PC-3 (cell line): ENCODE measurements around the gene MSMO1. TPM values are rescaled to one million over a fixed set of nuclear protein-coding genes. Genes with fewer than 3 reads are reported as not detected.

Source experiments
- ATAC-seq: fragments of 200-7000 bp; cut with Tn5 transposase; 2 replicates; pipeline ENCODE4 v1.9.1; 2020; ENCODE audit warnings: mild to moderate bottlenecking, moderate library complexity
- BruUV-seq: library from RNA; stranded (reverse); fragments of 400-500 nt; replicated peaks from 2 replicates; lab custom pipeline; 2021; lab: Mats Ljungman, UMichigan
- CTCF ChIA-PET: fragments of 300-600 bp; sonication (Branson Sonifier 250); formaldehyde crosslinking; loops from one replicate; lab custom pipeline; 2022; ENCODE audit warnings: antibody characterized with exemption; lab: Charles Lee
- POLR2A ChIA-PET: fragments of 300-600 bp; sonication (Branson Sonifier 250); formaldehyde crosslinking; loops from one replicate; lab custom pipeline; 2022; ENCODE audit warnings: antibody characterized with exemption; ENCODE audit not compliant: unreplicated experiment; lab: Charles Lee
- DNase-seq: peaks from one replicate; pipeline ENCODE4 v3.0.0-alpha.2; 2015
- H2AFZ ChIP-seq: fragments of 300-600 bp; sonication (generic); 2 replicates; pipeline ENCODE4 v1.6.0; 2016; ENCODE audit warnings: antibody characterized with exemption, low read length
- H3F3A ChIP-seq: fragments of 300-600 bp; sonication (generic); one replicate; pipeline ENCODE4 v1.6.0; 2017; ENCODE audit warnings: antibody characterized with exemption, low read length, control low read depth, mild to moderate bottlenecking; ENCODE audit not compliant: unreplicated experiment
- H3K27ac ChIP-seq: fragments of 300-600 bp; sonication (generic); 2 replicates; pipeline ENCODE4 v1.5.1; 2016; ENCODE audit warnings: mild to moderate bottlenecking, low read length
- H3K27me3 ChIP-seq: fragments of 300-600 bp; sonication (generic); 2 replicates; pipeline ENCODE4 v1.6.1; 2016; ENCODE audit warnings: low read length, mixed read lengths
- H3K36me3 ChIP-seq: fragments of 300-600 bp; sonication (generic); 2 replicates; pipeline ENCODE4 v1.6.1; 2016; ENCODE audit warnings: low read depth, mixed run types, low read length, mixed read lengths
- H3K4me1 ChIP-seq: fragments of 300-600 bp; sonication (generic); 2 replicates; pipeline ENCODE4 v1.5.1; 2016; ENCODE audit warnings: low read length; ENCODE audit not compliant: insufficient read depth
- H3K4me2 ChIP-seq: fragments of 300-600 bp; sonication (generic); 2 replicates; pipeline ENCODE4 v1.6.0; 2016; ENCODE audit warnings: low read length
- H3K4me3 ChIP-seq: fragments of 300-600 bp; sonication (generic); 2 replicates; pipeline ENCODE4 v1.5.1; 2016; ENCODE audit warnings: mild to moderate bottlenecking, low read length, mixed read lengths
- H3K79me2 ChIP-seq: fragments of 300-600 bp; sonication (generic); 2 replicates; pipeline ENCODE4 v1.6.1; 2017; ENCODE audit warnings: low read length, mixed read lengths
- H3K9ac ChIP-seq: fragments of 300-600 bp; sonication (generic); 2 replicates; pipeline ENCODE4 v1.6.0; 2016; ENCODE audit warnings: mild to moderate bottlenecking, low read length
- H3K9me2 ChIP-seq: fragments of 300-600 bp; sonication (generic); replicated peaks from 2 replicates; pipeline ENCODE4 v1.6.1; 2016; ENCODE audit warnings: mixed run types, low read length, mixed read lengths
- H3K9me3 ChIP-seq: fragments of 300-600 bp; sonication (generic); 2 replicates; pipeline ENCODE4 v1.6.1; 2016; ENCODE audit warnings: low read length, mixed read lengths
- H4K20me1 ChIP-seq: fragments of 300-600 bp; sonication (generic); 2 replicates; pipeline ENCODE4 v1.6.1; 2016; ENCODE audit warnings: low read length, mixed read lengths
- CTCF ChIP-seq: fragments of 300-600 bp; sonication (generic); conservative IDR thresholded peaks from 2 replicates; pipeline ENCODE4 v1.5.1; 2017; ENCODE audit warnings: antibody characterized with exemption, low read depth, mild to moderate bottlenecking, low read length
- EZH2 ChIP-seq: fragments of 300-600 bp; sonication (generic); IDR thresholded peaks from one replicate; pipeline ENCODE4 v1.6.1; 2017; ENCODE audit warnings: antibody characterized with exemption, mild to moderate bottlenecking, low read length; ENCODE audit not compliant: unreplicated experiment
- EZH2phosphoT487 ChIP-seq: fragments of 300-600 bp; sonication (generic); IDR thresholded peaks from 2 replicates; pipeline ENCODE4 v1.6.1; 2018; ENCODE audit warnings: mild to moderate bottlenecking, antibody characterized with exemption, low read length, borderline replicate concordance
- intact Hi-C: fragments of 100-400 bp; cut with micrococcal nuclease; formaldehyde crosslinking; loops from 2 replicates; pipeline ENCODE4 v1.9.0; 2023
- total RNA-seq: library from RNA; depleted of rRNA; stranded (reverse); fragments of >200 nt; gene quantifications from 2 replicates; pipeline ENCODE4 v1.2.3, GENCODE V29; 2014

MSMO1 gene
- total RNA-seq, 1 experiment from 2014 or later = 37.6 TPM

- H3K4me1 ChIP-seq = no peaks in the 10 kb centered on the region; the same call in 1 of the 2 replicates
- DNase-seq (no peak), ATAC-seq (no peak)
- H3K9me2 ChIP-seq = no peaks in the 10 kb centered on the region
- no peaks in the 10 kb centered on the region for H3K79me2 ChIP-seq
- H3K4me2 ChIP-seq = no peak overlapping the region
- no peak overlapping the region for H3K27ac ChIP-seq
- no peak overlapping the region for H3K4me3 ChIP-seq
- no peak for TF ChIP-seq EZH2phosphoT487
- no peak for TF ChIP-seq EZH2
- no peak for TF ChIP-seq CTCF
- no peaks in the 10 kb centered on the region for H3K9me3 ChIP-seq
- intact Hi-C loops = no loop called here
- CTCF ChIA-PET = no interaction called here
- POLR2A ChIA-PET = no interaction called here
- no peak overlapping the region for H2AFZ ChIP-seq
- no TSS peak for BruUV-seq
- no peaks in the 10 kb centered on the region; the same call in 1 of the 2 replicates for H3K36me3 ChIP-seq
- H3F3A ChIP-seq = no peaks in the 10 kb centered on the region
- H3K9ac ChIP-seq = no peak overlapping the region
- H3K27me3 ChIP-seq = no peaks in the 10 kb centered on the region
- H4K20me1 ChIP-seq = no peaks in the 10 kb centered on the region
Observed at GRCh38 chr4:165302658-165303057, 24.8 kb upstream of the MSMO1 start.

GRCh38 chr4:165308166-165308565 is 19.3 kb upstream of the MSMO1 start:
- Histone ChIP-seq H3K79me2 (no peaks in the 10 kb centered on the region), H3F3A (no peaks in the 10 kb centered on the region), H3K9ac (no peak overlapping the region), H3K4me2 (peak overlapping the region; percentile 3; the same call in 1 of the 2 replicates), H3K27me3 (no peaks in the 10 kb centered on the region), H3K36me3 (no peaks in the 10 kb centered on the region), H3K4me3 (no peak overlapping the region), H3K4me1 (peaks cover 25% of the 10 kb centered on the region), H4K20me1 (no peaks in the 10 kb centered on the region), H3K27ac (peak overlapping the region; percentile 20; the same call in 1 of the 2 replicates), H2AFZ (no peak overlapping the region), H3K9me3 (no peaks in the 10 kb centered on the region), H3K9me2 (no peaks in the 10 kb centered on the region)
- POLR2A ChIA-PET = no interaction called here
- BruUV-seq = no TSS peak
- ATAC-seq (no peak), DNase-seq (peak; percentile 25)
- intact Hi-C loops = no loop called here
- CTCF ChIA-PET = no interaction called here
- TF ChIP-seq CTCF (no peak), EZH2 (no peak), EZH2phosphoT487 (no peak)

- Histone ChIP-seq H3K27ac (peak overlapping the region; percentile 20; the same call in 1 of the 2 replicates), H4K20me1 (no peaks in the 10 kb centered on the region), H3K27me3 (no peaks in the 10 kb centered on the region), H3K9me3 (no peaks in the 10 kb centered on the region), H3K4me3 (no peak overlapping the region), H3K79me2 (no peaks in the 10 kb centered on the region), H3K4me2 (peak overlapping the region; percentile 3; the same call in 1 of the 2 replicates), H3K36me3 (no peaks in the 10 kb centered on the region), H3K9me2 (no peaks in the 10 kb centered on the region), H3K9ac (no peak overlapping the region), H2AFZ (no peak overlapping the region), H3K4me1 (peaks cover 25% of the 10 kb centered on the region), H3F3A (no peaks in the 10 kb centered on the region)
- POLR2A ChIA-PET = no interaction called here
- ATAC-seq (no peak), DNase-seq (no peak)
- TF ChIP-seq CTCF (no peak), EZH2phosphoT487 (no peak), EZH2 (no peak)
- CTCF ChIA-PET = no interaction called here
- BruUV-seq = no TSS peak
- intact Hi-C loops = no loop called here
Observed at GRCh38 chr4:165308606-165309005, 18.9 kb upstream of the MSMO1 start.
